A549 treated with Hydrocortisone at 1 μM for 4 hours (cell line): ENCODE data around the gene CLEC11A. TPM values are rescaled to one million over a fixed set of nuclear protein-coding genes. Genes with fewer than 3 reads are reported as not detected.

Experiments
- total RNA-seq: library from RNA; stranded (reverse); fragments of 200-300 nt; extraction: Qiagen RNA extraction; gene quantifications from 5 replicates; pipeline ENCODE4 v1.2.3, GENCODE V29; 2022

CLEC11A gene
- total RNA-seq = 4.9 to 10.7 TPM (median 9.7 TPM) in 5 replicates

GRCh38 chr19:50723069-50723468 lies at the start of gene CLEC11A:
Gene CLEC11A, plus strand, starts transcription at chr19:50723364. Its CDS starts 162 bp downstream, at chr19:50723526.

GRCh38 chr19:50719566-50719965 lies 3.6 kb upstream of the CLEC11A start, which contains the start of gene SHANK1:
Gene SHANK1, minus strand, starts transcription at chr19:50719802. Its CDS starts 2,883 bp downstream, at chr19:50716919.

GRCh38 chr19:50770164-50770563 lies 47.0 kb downstream of the CLEC11A start, which contains the start of gene GPR32:
Gene GPR32, plus strand, starts transcription at chr19:50770464. Its CDS starts 137 bp downstream, at chr19:50770601.

Other genes with a start within 250 kb of the CLEC11A start
- 112 to 152 TPM (median 149 TPM) in 5 replicates for gene EMC10, start 246.9 kb upstream of the CLEC11A start, total RNA-seq
- gene GARIN5A, start 246.5 kb upstream of the CLEC11A start, total RNA-seq = 1.4 to 2.5 TPM (median 2.2 TPM) in 5 replicates
- gene JOSD2, start 212.2 kb upstream of the CLEC11A start, total RNA-seq = 46.9 to 86.8 TPM (median 81.8 TPM) in 5 replicates
- gene ASPDH, start 209.5 kb upstream of the CLEC11A start, total RNA-seq = not detected in 5 replicates
- gene LRRC4B, start 154.9 kb upstream of the CLEC11A start, total RNA-seq = 0.21 to 0.58 TPM (median 0.47 TPM) in 5 replicates
- 0.30 to 0.71 TPM (median 0.56 TPM) in 5 replicates for gene SYT3, start 83.5 kb upstream of the CLEC11A start, total RNA-seq
- gene C19orf81, start 73.9 kb upstream of the CLEC11A start, total RNA-seq = 2.7 to 10.9 TPM (median 10.0 TPM) in 5 replicates
- gene SHANK1, start 3.6 kb upstream of the CLEC11A start, total RNA-seq = 0.03 to 0.68 TPM (median 0.18 TPM) in 5 replicates
- not detected in 5 replicates for gene GPR32, start 47.1 kb downstream of the CLEC11A start, total RNA-seq
- not detected in 5 replicates for gene ACP4, start 67.1 kb downstream of the CLEC11A start, total RNA-seq
- gene KLK1, start 100.4 kb downstream of the CLEC11A start, total RNA-seq = 0.09 to 0.26 TPM (median 0.24 TPM) in 3 of 5 replicates, not detected in the others
- not detected in 5 replicates for gene KLK15, start 110.2 kb downstream of the CLEC11A start, total RNA-seq
- not detected in 5 replicates for gene KLK3, start 131.6 kb downstream of the CLEC11A start, total RNA-seq
- 0.10 to 0.37 TPM (median 0.19 TPM) in 4 of 5 replicates, not detected in the other for gene KLK2, start 150.1 kb downstream of the CLEC11A start, total RNA-seq
- gene KLK4, start 188.0 kb downstream of the CLEC11A start, total RNA-seq = 0.12 TPM in 1 of 5 replicates, not detected in the others
- 0.06 TPM in 1 of 5 replicates, not detected in the others for gene KLK5, start 229.7 kb downstream of the CLEC11A start, total RNA-seq
- 0.21 to 0.38 TPM (median 0.28 TPM) in 5 replicates for gene KLK6, start 246.2 kb downstream of the CLEC11A start, total RNA-seq